Measurements from ENCODE around the gene MAP2K2.

The MAP2K2 gene

GRCh38 chr19:4064496-4065260 lies 59.2 kb downstream of the MAP2K2 start:
- DNase-seq (ENCODE audit: low read depth, low spot score): no peak
- peak overlapping the region; percentile 61 for H3K4me3 ChIP-seq (ENCODE audit: low read length)

DNA sequence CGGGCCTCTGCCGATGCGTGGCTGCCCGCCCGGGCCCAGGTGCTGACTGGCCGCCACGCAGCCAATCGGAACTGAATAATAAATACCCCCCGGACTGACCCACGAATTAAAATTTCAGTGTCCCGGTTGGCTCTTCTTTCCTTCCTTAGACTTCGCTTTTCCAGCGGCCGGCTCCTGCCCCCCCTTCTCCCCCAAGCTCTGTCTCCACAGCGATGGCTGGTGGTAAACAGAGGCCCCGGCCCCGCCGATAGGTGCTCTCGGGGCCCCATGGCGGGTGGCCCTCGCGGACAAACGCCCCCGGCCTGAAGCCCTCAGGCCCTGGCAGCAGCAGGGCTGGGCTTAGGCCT lies 59.8 kb downstream of the MAP2K2 start:
- no peak for DNase-seq (ENCODE audit: low read depth, low spot score)
- peak overlapping the region; percentile 61 for H3K4me3 ChIP-seq (ENCODE audit: low read length)

DNA sequence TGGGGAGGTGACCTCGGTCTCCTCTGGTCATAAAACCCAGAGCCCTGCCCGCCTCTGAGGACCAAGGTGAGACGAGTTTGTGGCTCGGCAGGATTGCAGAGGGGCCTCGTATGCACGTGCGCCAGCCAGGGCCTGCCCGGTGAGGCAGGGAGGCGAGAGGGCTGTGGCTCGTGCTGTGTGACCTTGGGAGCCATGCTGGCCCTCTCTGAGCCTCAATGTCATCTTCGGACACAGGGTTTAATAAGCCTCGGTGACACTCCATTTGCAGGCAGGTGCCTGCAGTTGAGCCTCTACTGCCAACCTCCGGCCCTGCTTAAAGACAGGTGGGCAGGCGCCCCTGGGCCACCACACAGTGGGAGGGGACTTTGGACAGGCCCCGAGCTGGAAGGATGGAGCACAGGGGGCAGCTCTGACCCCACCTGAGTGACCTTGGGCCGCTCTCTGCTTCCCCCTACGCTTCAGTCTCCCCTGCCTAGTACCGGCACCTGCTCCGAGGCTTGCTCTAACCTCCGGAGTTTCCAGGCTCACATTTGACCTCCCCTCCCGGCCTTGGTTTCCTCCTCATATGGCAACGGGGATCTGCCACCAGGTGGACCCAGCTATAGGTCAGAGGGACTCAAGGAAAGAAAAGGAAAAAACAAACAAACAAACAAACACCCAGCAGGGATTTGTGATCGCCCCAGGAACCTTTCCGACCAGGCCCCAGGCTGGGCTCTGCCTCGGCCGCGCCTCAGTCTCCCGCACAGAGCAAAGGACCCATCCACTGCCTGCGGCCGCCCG lies 60.4 kb downstream of the MAP2K2 start:
- H3K4me3 ChIP-seq (ENCODE audit: low read length): no peak overlapping the region
- no peak for DNase-seq (ENCODE audit: low read depth, low spot score)

GRCh38 chr19:4062419-4063368 lies 61.2 kb downstream of the MAP2K2 start:
- H3K4me3 ChIP-seq (ENCODE audit: low read length): no peak overlapping the region
- no peak for DNase-seq (ENCODE audit: low read depth, low spot score)

DNA sequence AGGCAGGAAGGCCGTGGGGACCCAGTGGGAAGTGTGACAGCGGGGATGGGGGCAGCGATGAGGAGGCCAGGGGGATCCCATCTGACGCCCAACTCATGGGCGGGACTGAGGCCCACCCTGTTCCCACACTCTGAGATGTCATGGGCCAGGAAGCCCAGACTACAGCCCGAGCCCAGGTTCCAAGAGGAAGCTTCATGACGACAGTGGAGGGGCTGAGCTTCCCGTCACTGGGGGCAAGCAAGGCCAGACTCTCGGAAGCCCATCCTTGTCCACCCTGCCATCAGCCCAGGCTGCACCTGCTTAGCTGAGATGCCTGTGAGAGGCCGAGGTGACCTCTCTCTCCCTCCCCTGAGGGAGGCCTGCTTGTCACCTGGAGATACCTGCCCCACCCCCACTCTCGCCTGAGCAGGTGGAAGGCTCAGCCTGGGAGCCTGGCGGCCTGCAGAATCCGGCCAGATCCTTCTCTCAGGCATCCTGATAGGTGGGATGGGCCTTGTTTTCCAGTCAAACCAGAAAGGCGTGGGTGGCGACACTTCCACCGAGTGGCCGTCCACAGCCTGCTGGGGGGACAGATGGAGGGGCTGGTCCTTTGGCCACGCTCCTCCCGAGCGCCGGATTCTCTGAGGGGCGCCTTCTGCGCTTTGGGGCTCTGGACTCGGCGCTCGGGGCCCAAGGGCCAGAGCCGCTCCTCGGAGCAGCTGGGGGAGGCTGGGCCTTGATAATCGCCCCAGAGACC lies 62.1 kb downstream of the MAP2K2 start:
- H3K4me3 ChIP-seq (ENCODE audit: low read length): no peak overlapping the region
- no peak for DNase-seq (ENCODE audit: low read depth, low spot score)

GRCh38 chr19:4061178-4061682 lies 62.7 kb downstream of the MAP2K2 start:
- H3K4me3 ChIP-seq (ENCODE audit: low read length): no peak overlapping the region
- DNase-seq (ENCODE audit: low read depth, low spot score): no peak

GRCh38 chr19:4060621-4061177 lies 63.2 kb downstream of the MAP2K2 start:
- no peak overlapping the region for H3K4me3 ChIP-seq (ENCODE audit: low read length)
- DNase-seq (ENCODE audit: low read depth, low spot score): no peak

GRCh38 chr19:4059891-4060620 lies 63.9 kb downstream of the MAP2K2 start:
- H3K4me3 ChIP-seq (ENCODE audit: low read length): no peak overlapping the region
- no peak for DNase-seq (ENCODE audit: low read depth, low spot score)

DNA sequence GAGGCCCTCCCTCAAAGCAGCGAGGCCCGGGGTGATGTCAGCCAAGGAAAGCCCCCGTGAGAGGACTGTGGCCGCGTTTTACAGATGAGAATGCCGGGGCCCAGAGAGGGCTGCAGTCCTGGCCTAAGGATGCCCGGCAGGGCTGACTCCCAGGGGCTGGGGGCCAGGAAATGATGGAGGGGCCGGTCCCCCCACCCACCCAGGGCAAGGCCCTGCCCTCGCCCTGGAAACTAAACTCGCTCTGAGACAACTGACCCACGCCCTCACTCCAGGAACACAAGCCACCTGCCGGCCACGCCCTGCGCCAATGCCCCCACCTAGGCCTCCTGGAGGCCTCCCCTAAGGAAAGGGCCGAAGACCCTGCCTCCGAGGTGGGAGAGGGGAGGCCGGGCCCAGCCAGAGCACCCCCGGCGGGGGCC lies 64.5 kb downstream of the MAP2K2 start:
- DNase-seq (ENCODE audit: low read depth, low spot score): no peak
- H3K4me3 ChIP-seq (ENCODE audit: low read length): no peak overlapping the region

DNA sequence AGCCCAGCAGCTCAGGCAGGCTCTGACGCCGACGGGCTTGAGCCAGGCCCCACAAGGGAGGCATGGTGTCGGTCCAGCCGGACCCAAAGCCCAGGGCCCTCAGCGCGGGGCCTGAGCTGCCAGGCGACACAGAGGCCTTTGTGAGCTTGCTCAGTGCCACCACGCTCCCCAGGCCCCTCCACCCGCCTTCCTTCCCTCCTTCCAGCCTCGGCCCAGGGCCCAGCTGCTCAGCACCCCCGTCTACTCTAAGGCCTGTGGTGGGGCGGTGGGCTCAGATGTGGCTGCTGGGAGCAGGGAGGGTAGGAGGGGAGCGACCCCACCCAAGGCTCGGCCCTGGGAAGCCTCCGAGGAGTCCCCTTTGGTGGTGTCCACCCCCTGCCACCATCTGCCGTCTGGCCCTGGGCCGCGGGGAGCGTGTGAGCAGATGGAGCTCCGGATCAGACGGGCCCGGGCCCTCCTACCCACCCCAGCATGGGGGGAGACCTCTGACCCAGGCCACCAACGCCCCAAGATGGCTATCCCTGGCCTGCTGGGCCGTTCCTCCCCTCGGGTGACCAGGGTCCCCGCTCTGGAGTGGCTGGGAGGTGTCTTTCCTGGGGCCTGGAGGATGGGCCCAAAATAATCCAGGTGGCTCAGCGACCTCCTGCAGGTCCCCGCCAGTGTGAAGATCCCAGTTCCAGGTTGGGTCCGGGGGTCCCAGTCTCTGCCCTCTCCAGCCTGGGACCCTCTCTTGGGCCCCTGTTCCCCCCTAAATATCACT lies 65.0 kb downstream of the MAP2K2 start:
- H3K4me3 ChIP-seq (ENCODE audit: low read length): no peak overlapping the region
- DNase-seq (ENCODE audit: low read depth, low spot score): no peak

DNA sequence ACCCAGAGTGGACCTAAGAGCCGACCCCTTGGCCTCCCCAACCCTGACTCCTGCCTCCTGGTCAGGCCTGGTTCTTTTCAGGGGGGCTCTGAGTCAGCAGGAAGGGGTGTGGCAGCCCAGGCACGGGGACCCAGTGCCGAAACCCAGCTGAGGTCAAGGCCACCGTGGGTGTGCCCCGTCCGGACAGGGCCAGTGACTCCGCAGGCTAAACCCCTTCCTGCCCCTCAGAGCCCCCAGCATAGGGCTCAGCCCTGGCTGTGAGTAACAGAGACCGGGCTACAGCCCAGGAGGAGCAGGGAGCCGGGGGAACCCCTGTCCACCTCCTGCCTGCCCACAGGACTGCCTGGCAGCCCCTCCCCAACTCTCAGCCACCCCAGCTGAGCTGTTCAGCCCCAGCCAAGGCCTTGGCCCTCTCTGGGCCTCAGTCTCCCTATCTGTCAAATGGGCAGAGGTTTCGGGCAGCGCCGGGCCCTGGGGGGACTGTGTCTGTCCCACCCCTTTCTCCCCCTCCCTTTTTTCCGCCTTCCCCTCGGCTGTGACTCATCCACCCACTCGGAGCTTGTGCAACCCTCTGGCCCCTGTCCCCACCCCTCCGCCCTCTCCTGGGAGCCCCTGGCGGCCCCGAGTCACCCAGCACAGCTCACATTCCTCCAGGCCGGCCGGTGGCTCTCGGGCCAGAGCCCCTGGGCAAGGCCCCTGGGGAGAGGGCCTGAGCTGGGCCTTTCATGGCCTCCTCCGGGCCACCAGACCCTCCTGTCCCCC lies 65.8 kb downstream of the MAP2K2 start:
- no peak overlapping the region for H3K4me3 ChIP-seq (ENCODE audit: low read length)
- DNase-seq (ENCODE audit: low read depth, low spot score): no peak

- H3K4me3 ChIP-seq (ENCODE audit: low read length): no peak overlapping the region
- no peak for DNase-seq (ENCODE audit: low read depth, low spot score)
Observed at GRCh38 chr19:4055209-4055552, 68.7 kb downstream of the MAP2K2 start.

GRCh38 chr19:4054441-4055208 lies 69.3 kb downstream of the MAP2K2 start:
- H3K4me3 ChIP-seq (ENCODE audit: low read length): no peak overlapping the region
- DNase-seq (ENCODE audit: low read depth, low spot score): no peak

- no peak overlapping the region for H3K4me3 ChIP-seq (ENCODE audit: low read length)
- DNase-seq (ENCODE audit: low read depth, low spot score): no peak
Observed at GRCh38 chr19:4053423-4054324, 70.2 kb downstream of the MAP2K2 start.

- no peak for DNase-seq (ENCODE audit: low read depth, low spot score)
- no peak overlapping the region for H3K4me3 ChIP-seq (ENCODE audit: low read length)
Observed at GRCh38 chr19:4052993-4053422, 70.9 kb downstream of the MAP2K2 start.

Data from Jurkat, Clone E6-1 (cell line).